Spinal cord (tissue), 10 donors: ENCODE data around the gene PREX1. TPM values are rescaled to one million over a fixed set of nuclear protein-coding genes. Genes with fewer than 3 reads are reported as not detected.
A peak's percentile ranks its signal among the peaks of the same experiment; 100 is the strongest.

ENCODE experiments used
- DNase-seq, 6 donors: peaks; one replicate each; pipeline versions ENCODE4 v3.0.0 to v3.0.0-alpha.2; 2013 to 2015; ENCODE audit warnings: low spot score in 6 of 6, low read depth in 4 of 6
- H3K27ac ChIP-seq: one replicate; pipeline ENCODE4 v1.5.1; 2013; ENCODE audit warnings: low read depth, low read length, control low read depth
- H3K27me3 ChIP-seq: one replicate; pipeline ENCODE4 v1.6.1; 2013; ENCODE audit warnings: low read length; ENCODE audit not compliant: control insufficient read depth, insufficient read depth
- H3K36me3 ChIP-seq: one replicate; pipeline ENCODE4 v1.6.1; 2013; ENCODE audit warnings: low read length; ENCODE audit not compliant: control insufficient read depth, insufficient read depth
- H3K4me1 ChIP-seq: one replicate; pipeline ENCODE4 v1.6.1; 2013; ENCODE audit warnings: low read length; ENCODE audit not compliant: control insufficient read depth, insufficient read depth
- H3K4me3 ChIP-seq: one replicate; pipeline ENCODE4 v1.5.1; 2013; ENCODE audit warnings: low read depth, low read length, control low read depth
- H3K9me3 ChIP-seq: one replicate; pipeline ENCODE4 v1.6.1; 2013; ENCODE audit warnings: low read length; ENCODE audit not compliant: control insufficient read depth, insufficient read depth
- WGBS: methylation state at CpG from one replicate; pipeline ENCODE4 v1.1.5; 2013; ENCODE audit warnings: missing lambda C conversion rate; ENCODE audit not compliant: insufficient coverage; 5-methylcytosine and 5-hydroxymethylcytosine counted together
- polyA plus RNA-seq, 2 donors: library from polyadenylated mRNA; unstranded; fragments of 120-200 nt; gene quantifications; one replicate each; pipeline ENCODE4 v1.2.1, GENCODE V29; 2013; ENCODE audit not compliant: insufficient read length in 2 of 2
- total RNA-seq, 2 donors: library from RNA; depleted of rRNA in 1 of 2; stranded (reverse); fragments of 120-200 nt in 1 of 2; fragments of >200 nt in 1 of 2; gene quantifications; one replicate each; pipeline versions ENCODE4 v1.2.3 to v1.2.4, GENCODE V29; 2013 to 2014
- donor health status: healthy.

The PREX1 gene
- total and polyA plus RNA-seq, 4 donors: 46.7 to 99.1 (median 72.9) TPM

DNA sequence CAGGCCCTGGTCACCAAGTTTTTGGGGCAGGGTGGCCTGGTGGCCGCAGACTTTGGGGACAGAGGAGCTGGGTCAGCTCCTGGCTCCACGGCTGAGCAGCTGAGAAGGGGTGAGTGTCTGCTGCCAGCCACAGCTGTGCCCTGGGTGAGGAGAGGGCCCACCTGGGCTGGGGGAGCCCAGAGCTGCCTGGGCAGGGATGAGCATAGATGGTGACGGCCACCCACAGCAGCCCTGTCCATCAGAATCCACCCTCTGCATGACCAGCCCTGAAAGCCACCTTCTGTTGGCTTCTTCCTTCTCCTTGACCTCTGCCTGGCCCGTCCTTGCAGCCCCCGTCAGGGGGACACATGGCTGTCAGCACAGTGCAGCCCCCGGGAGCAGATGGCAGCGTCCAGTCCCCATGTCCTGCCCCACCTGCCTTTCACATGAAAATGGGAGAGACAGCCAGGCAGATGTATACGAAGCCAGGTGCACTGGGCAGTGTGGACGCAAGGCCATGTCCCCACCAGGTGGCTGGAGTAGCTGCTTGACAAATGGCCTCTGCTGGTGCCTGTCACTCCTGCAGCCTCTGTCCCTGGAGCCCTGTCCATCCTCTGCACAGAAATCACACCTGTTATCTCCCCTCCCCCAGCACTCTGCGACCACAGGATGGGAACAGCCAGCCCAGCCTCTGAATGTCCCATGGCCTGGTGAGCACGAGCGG is 220.8 kb downstream of the PREX1 start:
- no peak overlapping the region for H3K27ac ChIP-seq
- peaks cover 2% of the 10 kb centered on the region for H3K27me3 ChIP-seq
- no peaks in the 10 kb centered on the region for H3K36me3 ChIP-seq
- WGBS: 84% methylated on average over 11 of the region's 12 CpGs
- peaks cover 3% of the 10 kb centered on the region for H3K9me3 ChIP-seq
- H3K4me1 ChIP-seq: peaks cover 8% of the 10 kb centered on the region
- no peak overlapping the region for H3K4me3 ChIP-seq
- no peak for DNase-seq

DNA sequence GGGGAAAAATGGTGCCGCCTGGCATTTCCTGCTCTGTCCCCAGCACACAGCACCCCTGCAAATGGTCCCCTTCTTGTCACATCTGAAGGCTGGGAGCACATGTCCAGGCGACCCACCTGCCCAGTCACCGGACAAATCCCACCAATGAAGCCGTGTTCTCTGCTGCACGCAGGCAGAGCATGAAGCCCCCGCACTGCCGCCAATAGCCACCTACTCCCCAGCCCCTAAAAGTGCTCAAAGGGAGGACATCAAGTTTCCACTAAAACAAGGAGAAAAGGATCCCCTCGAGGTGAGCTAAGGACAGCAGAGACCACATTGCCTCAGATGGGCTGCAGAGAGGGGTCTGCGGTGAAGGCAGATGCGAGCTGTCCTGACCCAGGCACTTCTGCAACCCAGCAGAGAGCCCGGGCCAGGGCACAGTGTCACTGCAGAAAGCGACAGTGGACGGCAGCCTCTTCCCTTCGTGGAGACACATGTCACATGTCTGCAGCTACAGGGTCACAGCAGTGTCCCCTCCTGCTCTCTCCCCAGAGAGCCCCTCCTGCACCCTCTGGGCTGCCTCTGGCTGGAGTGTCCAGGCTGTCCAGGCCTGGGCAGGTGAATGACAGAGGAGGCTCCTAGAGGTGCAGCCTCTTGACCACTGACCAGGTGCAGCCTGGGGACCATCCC is 221.5 kb downstream of the PREX1 start:
- Histone ChIP-seq H3K4me3 (no peak overlapping the region), H3K36me3 (no peaks in the 10 kb centered on the region), H3K4me1 (peaks cover 8% of the 10 kb centered on the region), H3K9me3 (peaks cover 3% of the 10 kb centered on the region), H3K27me3 (peaks cover 2% of the 10 kb centered on the region), H3K27ac (no peak overlapping the region)
- WGBS: 74% methylated on average over 7 of the region's 14 CpGs
- no peak for DNase-seq

DNA sequence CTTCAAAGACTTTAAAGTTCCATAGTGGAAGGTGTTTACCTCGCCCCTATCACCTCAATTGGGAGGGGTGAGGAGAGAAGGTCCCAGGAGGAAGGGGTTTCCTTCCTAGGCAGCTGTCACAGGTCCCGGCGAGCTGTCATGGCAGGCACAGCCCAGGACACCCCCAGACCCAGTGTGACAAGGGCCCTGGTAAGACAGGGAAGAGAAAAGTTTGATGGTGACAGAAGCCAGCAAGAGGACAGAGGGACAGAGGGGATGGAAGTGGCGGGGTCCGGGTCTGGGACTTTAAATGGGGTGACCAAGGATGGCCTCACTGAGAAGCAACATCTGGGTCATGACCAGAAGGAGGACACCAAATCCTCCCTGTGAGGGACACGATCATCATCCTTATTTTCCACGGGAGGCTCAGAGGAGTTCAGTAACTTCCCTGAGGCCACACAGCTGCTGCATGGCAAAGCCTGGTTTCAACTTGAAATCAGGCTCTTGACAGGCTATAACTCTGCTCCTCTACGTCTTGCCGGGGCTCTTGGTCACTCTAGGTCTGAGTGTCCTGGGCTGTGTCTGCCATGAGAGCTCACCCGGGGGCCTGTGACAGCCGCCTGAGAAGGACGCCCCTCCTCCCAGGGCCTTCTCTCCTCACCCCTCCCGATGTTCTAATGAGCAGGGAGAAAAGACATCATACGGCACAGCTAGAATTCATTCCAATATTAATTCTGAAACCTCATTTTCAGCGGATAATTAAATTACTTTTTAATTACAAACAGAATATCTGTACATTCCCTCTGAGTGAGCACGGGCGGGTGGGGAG is 222.2 kb downstream of the PREX1 start:
- Histone ChIP-seq H3K4me3 (no peak overlapping the region), H3K27me3 (peaks cover 2% of the 10 kb centered on the region), H3K27ac (no peak overlapping the region), H3K36me3 (no peaks in the 10 kb centered on the region), H3K9me3 (peaks cover 3% of the 10 kb centered on the region), H3K4me1 (peaks cover 8% of the 10 kb centered on the region)
- peak in 1 of 6 donors; percentile 73 for DNase-seq
- WGBS: 78% methylated on average over 12 of the region's 17 CpGs

DNA sequence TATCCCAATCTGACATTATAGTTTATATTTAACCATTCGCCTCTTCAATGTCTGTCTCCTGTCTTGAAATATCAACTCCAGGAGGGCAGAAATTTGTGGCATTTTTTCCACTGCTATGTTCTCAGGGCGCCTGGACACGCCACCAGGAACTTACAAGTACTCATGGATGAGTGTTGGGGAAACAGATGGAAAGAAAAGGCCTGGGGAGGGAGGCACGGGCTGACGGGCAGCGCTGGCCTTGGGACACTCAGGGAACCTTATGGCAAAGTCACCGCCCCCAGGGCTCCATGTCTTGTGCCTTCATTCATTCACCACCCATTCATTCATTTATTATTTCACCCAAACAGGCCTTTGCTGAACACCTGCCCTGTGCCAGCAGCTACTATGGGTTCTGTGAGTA is 222.9 kb downstream of the PREX1 start:
- no peak for DNase-seq
- H3K9me3 ChIP-seq: peaks cover 3% of the 10 kb centered on the region
- peaks cover 8% of the 10 kb centered on the region for H3K4me1 ChIP-seq
- peaks cover 4% of the 10 kb centered on the region for H3K27me3 ChIP-seq
- no peak overlapping the region for H3K27ac ChIP-seq
- H3K36me3 ChIP-seq: no peaks in the 10 kb centered on the region
- WGBS: 100% methylated on average over 1 of the region's 7 CpGs
- H3K4me3 ChIP-seq: no peak overlapping the region

GRCh38 chr20:48604426-48604825 is 223.4 kb downstream of the PREX1 start:
- H3K27ac ChIP-seq: no peak overlapping the region
- peaks cover 3% of the 10 kb centered on the region for H3K9me3 ChIP-seq
- no peak for DNase-seq
- 96% methylated on average over 9 of the region's 9 CpGs for WGBS
- peaks cover 4% of the 10 kb centered on the region for H3K27me3 ChIP-seq
- peaks cover 8% of the 10 kb centered on the region for H3K4me1 ChIP-seq
- H3K36me3 ChIP-seq: no peaks in the 10 kb centered on the region
- no peak overlapping the region for H3K4me3 ChIP-seq

GRCh38 chr20:48603819-48604405 is 223.9 kb downstream of the PREX1 start:
- H3K4me1 ChIP-seq: peaks cover 8% of the 10 kb centered on the region
- no peaks in the 10 kb centered on the region for H3K36me3 ChIP-seq
- no peak for DNase-seq
- no peak overlapping the region for H3K27ac ChIP-seq
- no peak overlapping the region for H3K4me3 ChIP-seq
- H3K9me3 ChIP-seq: peaks cover 3% of the 10 kb centered on the region
- 90% methylated on average over 9 of the region's 11 CpGs for WGBS
- peaks cover 4% of the 10 kb centered on the region for H3K27me3 ChIP-seq

- WGBS: 73% methylated on average over 9 of the region's 9 CpGs
- Histone ChIP-seq H3K36me3 (no peaks in the 10 kb centered on the region), H3K4me1 (peaks cover 7% of the 10 kb centered on the region), H3K27ac (no peak overlapping the region), H3K9me3 (peaks cover 3% of the 10 kb centered on the region), H3K4me3 (no peak overlapping the region), H3K27me3 (peaks cover 4% of the 10 kb centered on the region)
- DNase-seq: no peak
Measured at GRCh38 chr20:48603116-48603818, 224.5 kb downstream of the PREX1 start.

GRCh38 chr20:48601798-48602197 is 226.0 kb downstream of the PREX1 start:
- WGBS: 93% methylated on average over 4 of the region's 5 CpGs
- Histone ChIP-seq H3K9me3 (peaks cover 3% of the 10 kb centered on the region), H3K27ac (no peak overlapping the region), H3K27me3 (peaks cover 4% of the 10 kb centered on the region), H3K4me1 (no peaks in the 10 kb centered on the region), H3K36me3 (no peaks in the 10 kb centered on the region), H3K4me3 (no peak overlapping the region)
- DNase-seq: no peak

- no peak for DNase-seq
- Histone ChIP-seq H3K9me3 (peaks cover 3% of the 10 kb centered on the region), H3K4me1 (no peaks in the 10 kb centered on the region), H3K4me3 (no peak overlapping the region), H3K27ac (no peak overlapping the region), H3K27me3 (peaks cover 2% of the 10 kb centered on the region), H3K36me3 (no peaks in the 10 kb centered on the region)
- 83% methylated on average over 10 of the region's 10 CpGs for WGBS
Measured at GRCh38 chr20:48600470-48600945, 227.3 kb downstream of the PREX1 start.
